Activated CD8-positive, alpha-beta memory T cell treated with anti-CD3 and anti-CD28 coated beads, Interleukin-2, amount 50 U/mL, for 4 hours (primary cell): ENCODE measurements around the gene USP32.
"Not testable (repeated sequence)": the region's sequence is repeated elsewhere in the genome, so short reads cannot be mapped to it uniquely, and the experiment has no call there.

ENCODE experiments used
- DNase-seq: peaks from one replicate; pipeline ENCODE4 v3.0.0-alpha.2; 2020

The USP32 gene

DNA sequence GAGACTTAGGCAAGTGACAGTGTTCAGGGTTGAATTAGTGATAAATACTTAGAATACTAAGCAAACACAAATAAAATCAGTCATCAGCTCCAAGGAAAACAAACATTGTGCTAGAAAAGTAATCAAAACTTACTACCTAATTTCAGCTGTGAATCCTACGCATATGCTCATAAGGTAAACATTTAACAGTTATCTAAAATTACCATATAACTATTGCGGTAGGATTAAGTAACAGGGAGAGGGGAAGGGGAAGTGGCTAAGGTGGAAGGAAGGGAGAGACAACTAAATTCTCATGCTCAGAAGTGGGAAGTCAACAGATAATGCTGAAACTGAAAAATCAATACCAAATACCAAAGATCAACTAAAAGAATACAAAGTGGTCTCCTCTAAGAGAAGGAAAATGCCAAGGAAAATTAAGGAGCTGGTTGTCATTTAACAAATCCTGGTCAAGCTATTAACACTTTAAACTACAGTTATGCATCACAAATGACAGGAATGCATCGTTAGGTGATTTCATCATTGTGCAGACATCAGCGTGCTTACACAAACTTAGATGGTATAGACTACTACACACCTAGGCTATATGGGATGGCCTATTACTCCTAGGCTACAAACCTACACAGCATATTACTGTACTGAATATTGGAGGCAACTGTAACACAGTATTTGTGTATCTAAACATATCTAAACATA, 20.0 kb downstream of the USP32 start:
- no peak for DNase-seq

DNA sequence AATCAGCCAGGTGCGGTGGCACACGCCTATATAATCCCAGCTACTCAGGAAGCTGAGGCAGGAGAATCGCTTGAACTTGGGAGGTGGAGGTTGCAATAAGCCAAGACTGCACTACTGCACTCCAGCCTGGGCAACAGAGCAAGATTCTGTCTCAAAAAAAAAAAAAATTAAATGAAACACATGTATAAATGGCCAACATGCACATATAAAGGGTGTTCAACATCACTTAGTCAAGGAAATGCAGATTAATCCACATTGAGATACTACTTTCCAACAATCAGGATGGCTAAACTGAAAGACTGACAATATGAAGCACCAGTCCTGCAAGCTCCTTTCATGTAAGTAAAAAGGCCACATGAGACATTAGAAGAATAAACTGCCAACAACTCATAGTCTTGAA, 20.5 kb downstream of the USP32 start:
- DNase-seq, result no peak

DNA sequence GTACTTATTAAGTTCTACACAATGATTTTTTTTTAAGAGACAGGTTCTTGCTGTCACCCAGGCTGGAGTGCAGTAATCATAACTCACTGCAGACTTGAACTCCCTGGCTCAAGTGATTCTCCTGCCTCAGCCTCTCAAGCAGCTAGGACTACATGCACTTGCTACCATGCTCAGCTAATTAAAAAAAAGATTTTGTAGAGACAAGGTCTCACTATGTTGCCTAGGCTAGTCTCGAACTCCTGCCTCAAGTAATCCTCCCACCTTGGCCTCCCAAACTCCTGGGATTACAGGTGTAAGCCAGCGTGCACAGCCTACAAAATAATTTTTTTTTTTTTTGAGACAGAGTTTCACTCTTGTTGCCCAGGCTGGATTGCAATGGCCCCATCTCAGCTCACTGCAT, 22.2 kb downstream of the USP32 start:
- no peak for DNase-seq

DNA sequence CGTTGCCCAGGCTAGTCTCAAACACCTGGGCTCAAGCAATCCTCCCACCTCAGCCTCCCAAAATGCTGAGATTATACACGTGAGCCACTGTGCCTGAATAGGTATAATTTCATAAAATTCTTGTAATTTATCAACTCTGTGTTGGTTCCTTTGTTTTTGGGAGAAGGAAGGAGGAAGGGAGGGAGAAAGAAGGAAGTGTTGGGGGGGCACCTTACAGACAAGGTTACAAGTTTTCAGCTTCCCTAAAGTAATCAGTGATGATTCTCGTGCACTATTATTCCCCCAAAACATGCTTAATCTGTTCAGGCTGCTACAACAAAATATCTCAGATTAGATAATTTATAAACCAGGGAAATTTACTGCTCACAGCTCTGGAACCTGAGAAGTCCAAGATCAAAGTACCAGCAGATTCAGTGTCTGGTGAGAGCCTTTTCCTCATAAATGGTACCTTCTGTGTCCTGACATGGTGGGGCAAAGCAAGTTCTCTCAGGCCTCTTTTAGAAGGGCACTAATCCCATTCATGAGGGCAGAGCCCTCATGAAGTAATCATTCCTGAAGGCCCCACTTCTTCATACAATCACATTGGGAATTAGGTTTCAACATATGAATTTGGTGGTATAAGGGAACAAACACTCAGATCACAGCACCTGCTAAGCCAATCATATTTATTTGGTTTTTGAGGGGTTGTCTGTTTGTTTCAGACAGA, 28.1 kb downstream of the USP32 start:
- DNase-seq, result no peak

DNA sequence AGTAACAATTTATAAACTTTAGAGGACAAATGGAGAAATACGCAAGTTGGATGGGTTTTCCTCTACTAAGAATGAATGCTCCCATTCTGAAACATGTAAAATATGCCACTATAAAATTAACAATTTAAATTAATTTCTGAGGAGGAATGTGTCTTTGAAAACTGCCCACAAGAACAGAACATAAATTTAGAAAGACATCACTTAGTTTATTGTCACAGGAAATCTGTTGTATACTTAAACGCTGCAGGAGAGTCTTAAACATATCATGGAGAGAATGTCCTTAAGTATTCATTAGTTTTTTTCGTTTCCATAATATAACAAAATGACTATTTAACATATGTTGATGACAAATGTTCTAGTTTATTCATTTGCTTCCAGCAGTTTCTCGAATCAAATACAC, 29.6 kb downstream of the USP32 start:
- DNase-seq, result no peak

DNA sequence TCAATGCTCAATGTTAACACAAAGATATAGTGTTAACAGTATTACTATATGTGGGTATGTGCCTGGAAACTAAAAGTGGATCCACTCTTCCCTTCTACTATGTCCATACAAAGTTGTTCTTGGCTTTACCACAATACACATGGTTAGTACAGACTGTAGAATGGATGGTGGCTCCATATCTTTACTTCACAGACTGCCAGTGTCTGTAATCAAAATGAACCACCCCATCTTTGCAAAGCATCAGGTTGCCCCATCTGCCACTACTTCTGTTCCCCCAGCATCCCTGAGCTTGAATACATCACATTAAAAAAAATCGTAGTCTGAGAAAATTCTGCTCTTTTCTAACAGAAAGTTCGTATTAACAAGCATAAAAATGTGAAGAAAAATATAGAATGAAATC, 30.0 kb downstream of the USP32 start:
- DNase-seq, result no peak

DNA sequence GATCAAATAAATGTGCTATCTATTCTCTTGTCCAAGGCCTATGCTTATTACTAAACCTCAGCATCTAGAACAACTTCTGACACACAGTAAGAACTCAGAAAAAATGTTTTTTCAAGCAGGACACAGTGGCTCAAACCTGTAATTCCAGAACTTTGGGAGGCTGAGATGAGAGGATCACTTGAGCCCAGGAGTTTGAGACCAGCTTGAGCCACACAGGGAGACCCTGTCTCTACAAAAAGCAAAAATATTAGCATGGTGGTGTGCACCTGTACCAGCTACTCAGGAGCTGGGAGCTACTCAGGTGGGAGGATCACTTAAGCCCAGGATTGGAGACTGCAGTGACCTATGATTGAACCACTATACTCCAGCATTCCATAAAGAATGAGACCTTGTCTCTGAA, 32.5 kb downstream of the USP32 start:
- no peak for DNase-seq

DNA sequence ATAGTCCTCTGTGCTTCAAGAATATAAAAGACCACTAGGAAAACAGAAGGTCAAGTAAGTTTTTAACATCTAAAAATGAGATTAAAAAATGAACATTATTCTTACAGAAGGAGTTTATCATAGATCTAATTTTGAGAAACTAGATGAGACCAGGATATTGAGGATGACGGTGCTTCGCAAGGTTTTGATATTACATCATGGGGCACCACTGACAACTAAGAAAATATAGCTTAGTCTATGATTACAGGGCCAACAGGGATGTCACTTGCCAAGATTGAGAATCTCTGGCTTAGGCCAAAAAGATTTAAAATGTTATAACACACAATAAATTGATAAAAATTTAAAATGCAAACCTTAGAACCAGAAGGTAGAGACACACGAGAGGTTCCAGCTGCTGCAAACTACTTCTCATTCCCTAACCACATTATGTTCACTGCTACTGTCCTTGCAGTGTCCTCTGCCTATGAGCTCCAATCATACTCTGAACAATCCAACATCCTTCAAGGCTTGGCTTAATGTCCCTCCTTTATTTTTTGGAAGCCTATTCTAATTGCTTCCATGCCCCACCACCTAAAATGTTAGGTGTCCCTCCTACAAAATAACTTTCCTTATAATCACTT, 33.2 kb downstream of the USP32 start:
- no peak for DNase-seq

DNA sequence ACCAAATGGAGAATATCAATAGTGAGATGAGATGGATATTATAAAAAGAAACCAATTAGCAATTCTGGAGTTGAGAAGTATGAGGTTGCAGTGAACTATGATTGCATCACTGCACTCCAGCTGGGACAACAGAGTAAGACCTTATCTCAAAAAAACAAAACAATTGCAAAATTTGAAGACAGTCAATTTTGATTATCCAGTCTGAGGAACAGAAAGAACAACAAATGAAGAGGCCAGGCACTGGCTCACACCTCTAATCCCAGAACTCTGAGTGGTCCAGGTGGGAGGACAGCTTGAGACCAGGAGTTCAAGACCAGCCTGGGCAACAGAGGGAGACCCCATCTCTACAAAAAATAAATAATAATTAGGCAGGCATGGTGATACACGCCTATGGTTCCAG, 35.0 kb downstream of the USP32 start:
- no peak for DNase-seq

DNA sequence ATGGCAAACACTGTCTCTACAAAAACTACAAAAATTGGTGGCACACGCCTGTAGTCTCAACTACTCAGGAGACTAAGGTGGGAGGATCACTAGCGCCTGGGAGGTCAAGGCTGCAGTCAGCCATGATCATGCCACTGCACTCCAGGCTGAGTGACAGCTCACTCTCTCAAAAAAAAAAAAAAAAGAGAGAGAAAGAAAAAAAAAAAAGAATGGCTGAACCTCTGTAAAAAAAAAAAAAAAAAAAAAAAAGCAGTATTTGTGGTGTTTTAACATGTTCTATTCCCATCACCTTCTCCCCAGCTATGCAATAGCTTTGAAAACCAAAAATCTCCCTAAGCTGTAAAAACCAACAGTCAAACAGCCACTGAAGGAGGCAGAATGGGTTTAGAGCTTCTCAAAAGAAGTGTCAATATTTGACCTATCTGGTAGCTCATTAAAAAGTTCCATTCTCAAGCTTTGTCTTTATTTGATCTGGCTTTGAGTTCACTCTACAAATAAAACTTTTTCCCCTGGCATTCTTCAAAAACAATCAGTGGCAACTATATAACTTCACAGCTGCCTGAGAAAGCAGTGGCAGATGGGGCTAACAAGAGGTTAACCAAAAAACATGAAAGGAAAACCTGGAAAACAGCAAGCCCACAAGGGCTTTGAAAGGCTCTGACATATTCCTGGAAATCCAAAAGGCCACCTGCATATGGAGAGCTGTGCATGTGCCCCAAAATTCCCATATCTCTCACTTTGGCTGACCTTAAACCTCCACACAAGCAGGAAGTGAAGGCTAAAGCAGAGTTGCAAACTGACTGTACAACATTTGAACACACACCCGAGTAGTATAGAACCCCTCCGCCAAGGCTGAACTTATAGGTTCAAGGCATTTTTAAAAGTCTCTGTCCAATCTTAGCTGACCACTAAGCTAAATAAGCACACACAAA, 36.0 kb downstream of the USP32 start:
- DNase-seq, result no peak

DNA sequence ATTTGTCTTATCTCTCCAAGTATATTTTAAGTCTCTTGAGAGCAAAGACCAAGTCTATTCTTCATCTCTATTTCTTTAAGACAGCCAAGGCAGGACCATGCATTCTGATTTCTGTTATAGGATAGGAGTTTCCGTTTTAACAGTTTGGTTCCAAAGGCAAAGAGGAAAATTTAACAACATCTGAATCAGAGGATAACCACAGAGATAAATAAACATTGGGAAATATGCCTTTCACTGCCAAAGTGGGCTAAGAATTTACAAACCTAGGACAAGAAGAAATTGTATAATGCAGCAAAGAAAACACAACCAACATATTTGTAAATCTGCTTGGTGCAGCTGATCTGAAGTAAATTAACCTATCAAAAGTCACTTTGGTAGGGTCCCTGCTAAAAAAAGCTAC, 37.7 kb downstream of the USP32 start:
- no peak for DNase-seq

DNA sequence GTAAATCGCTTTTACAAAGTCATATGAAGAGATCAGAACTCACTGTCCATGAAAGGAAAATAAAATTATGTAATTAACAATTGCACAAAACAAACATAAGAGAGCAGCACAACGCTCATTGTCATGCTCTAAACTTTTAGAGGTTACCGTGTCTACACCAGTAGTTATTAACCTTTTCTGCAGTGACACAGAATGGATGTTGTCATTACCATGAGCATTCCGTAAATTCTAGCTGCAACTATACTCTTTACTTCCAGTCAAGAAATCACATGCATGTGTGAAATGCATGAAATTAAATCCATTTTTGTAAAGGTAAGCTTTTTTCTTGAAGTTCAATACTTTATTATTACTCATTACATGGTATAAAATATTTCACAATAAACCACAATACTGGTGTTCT, 38.2 kb downstream of the USP32 start:
- no peak for DNase-seq

DNA sequence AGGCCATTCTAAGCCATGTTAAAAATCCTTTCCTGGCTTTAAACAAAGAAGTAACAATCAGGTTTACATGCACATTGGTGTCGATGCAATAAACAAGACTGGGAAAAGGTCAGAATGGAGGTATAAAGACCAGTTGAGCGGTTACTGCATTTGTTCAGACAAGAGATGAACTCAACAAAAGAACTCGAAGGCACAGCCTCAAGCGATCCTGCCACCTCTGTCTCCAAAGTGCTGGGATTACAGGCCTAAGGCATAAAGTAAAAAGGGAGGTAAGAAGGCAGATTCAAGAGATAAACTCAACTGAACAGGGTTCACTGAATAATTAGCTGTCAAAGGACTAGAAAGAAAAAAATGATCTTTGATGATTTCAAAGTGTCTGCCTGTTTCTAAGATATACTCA, 39.4 kb downstream of the USP32 start:
- DNase-seq, result no peak

DNA sequence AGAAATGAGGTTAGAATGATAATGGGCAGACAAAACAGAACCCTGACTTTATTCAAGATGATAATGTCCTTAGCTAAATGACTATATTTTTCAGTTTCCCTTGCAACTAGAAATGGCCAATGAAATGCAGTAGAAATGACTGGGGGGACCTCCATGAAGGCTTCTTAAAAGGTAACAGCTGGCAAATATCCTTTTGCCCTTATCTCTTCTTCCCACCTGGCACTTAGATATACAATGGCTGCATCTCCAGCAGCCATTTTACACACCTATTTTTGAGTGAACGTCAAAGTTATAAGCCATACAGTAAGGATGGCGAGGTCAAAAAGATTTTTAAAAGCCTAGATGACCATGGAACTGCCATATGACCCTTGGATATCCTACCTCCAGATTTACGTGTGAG, 39.9 kb downstream of the USP32 start:
- DNase-seq, result no peak

DNA sequence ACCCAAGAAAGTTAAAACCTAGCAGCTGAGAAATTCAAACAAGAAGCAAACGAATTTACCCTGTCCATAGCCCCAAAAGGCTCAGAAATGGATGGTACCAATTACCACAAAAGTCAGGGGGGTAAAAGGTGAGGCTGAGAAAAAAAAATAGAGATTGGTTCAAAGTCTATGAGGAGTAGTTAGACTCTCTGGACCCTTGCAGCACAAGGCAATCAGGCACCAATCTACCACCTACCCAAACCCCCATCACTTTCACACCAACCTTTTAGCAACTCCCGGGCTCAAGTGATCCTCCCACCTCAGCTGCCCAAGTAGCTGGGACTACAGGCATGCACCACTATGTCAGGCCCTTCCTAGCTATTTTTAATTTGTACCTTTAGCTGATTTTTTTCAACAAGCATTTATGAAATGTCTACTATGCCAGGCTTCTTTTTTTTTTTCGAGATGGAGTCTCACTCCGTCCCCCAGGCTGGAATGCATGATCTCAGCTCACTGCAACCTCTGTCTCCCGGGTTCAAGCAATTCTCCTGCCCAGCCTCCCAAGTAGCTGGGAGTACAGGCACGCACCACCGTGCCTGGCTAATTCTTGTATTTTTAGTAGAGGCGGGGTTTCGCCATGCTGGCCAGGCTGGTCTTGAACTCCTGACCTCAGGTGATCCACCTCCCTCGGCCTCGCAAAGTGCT, 40.8 kb downstream of the USP32 start:
- DNase-seq, result no peak

DNA sequence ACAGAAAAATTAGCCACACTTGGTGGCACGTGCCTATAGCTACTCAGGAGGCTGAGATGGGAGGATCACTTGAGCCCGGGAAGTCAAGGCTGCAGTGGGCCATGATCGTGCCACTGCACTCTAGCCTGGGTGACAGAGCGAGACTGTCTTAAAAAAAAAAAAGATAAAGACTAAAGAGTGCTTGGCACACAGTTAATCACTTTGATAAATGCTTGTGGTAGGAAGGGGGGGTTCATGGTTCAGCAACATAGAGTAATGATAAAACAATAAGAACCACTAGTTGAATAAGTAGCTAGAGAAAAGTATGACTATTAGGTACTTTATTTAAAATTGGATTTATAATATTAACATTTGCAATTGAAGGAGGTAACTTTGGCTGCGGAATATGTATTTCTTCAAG, 43.3 kb downstream of the USP32 start:
- no peak for DNase-seq

DNA sequence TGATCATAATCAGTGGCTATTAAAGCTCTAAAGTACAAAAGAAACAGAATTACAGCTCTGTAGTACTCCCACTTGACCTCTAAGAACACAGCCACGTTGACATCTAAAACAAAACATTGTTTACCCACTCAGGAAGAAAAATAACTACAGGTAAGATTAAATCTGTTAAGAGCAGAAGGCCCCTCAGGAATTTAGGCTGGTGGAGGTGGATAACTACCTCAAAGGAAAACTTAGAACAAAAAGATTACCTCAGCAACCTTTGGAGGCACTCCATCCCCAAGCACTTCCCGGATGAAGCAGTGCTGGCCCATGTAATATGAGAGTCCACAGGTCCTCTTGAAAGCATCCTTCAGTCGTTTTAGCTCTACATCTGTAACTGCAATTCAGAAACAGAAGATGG, 46.7 kb downstream of the USP32 start:
- no peak for DNase-seq

DNA sequence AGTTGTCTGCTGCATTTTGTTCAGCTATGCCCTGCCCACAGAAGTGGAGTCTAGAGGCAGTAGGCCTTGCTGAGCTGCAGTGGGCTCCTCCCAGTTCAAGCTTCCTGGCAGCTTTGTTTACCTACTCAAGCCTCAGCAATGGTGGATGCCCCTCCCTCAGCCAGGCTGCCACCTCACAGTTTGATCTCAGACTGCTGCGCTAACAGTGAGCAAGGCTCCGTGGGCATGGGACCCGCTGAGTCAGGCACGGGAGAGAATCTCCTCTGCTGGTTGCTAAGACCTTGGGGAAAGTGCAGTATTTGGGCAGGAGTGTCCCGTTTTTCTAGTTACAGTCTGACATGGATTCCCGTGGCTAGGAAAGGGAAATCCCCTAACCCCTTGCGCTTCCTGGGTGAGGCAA, 49.4 kb downstream of the USP32 start:
- DNase-seq, result not testable (repeated sequence)

DNA sequence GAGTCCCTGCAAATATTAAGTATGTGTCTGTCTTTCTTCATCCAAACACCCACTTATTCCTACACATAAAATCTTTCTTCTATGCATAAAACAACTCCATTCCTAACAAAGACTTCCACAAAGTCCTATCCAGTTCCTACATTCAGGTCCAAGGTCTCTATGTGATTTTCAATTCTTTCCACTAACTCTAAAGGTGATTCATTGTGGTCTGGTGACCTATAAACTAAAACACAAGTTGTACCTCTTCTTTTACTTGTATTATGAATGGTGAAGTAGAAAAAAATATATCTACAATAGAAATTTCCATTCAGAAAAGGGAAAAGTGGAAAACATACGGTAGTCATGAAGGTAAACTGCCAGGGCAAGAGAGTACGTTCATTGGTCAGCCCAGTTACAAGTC, 56.6 kb downstream of the USP32 start:
- no peak for DNase-seq

DNA sequence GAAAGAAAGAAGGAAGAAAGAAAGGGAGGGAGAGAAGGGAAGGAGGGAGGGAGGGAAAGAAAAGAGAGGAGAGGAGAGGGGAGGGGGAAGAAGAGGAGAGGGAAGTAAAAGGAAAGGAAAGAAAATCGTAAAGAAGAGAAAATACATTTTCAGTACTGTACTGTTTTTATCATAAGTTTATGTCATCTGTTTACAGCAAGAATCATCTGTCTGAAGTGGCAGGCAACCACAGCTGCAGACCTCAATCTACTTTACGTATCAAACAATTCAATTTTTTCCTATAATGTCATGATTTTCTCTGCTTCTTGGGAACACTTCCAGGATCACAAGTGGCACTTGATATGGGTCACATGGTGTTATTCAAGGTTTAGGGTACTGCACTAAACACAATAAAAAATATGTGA, 58.3 kb downstream of the USP32 start:
- DNase-seq, result no peak

DNA sequence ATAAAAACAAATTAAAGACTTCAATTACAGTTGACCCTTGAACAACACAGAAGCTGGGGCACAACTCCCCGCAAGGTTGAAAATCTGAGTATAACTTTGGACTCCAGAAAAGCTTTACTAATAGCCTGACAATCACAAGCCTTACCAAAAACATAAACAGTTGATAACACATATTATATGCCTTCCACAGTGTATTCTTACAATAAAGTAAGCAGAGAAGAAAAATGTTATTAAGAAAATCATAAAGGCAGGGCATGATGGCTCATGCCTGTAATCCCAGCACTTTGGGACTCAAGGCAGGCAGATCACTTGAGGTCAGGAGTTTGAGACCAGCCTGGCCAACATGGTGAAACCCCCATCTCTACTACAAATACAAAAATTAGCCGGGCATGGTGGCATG, 58.9 kb downstream of the USP32 start:
- not testable (repeated sequence) for DNase-seq

DNA sequence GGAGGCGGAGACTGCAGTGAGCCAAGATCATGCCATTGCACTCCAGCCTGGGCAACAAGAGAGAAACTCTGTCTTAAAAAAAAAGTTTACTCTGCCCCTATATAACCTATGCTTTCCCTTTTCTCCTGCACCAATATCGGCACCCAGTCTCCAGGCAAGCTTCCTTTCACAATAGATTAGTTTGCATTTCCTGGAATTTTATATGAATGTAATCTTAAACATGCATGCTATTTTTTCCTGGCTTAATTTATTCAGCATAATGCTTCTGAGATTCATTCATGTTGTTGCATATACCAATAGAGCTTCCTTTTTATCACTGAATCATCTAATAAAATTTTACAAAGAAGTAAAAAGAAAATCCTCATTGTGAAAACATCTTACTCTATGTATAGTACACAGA, 59.4 kb downstream of the USP32 start:
- DNase-seq, result no peak

DNA sequence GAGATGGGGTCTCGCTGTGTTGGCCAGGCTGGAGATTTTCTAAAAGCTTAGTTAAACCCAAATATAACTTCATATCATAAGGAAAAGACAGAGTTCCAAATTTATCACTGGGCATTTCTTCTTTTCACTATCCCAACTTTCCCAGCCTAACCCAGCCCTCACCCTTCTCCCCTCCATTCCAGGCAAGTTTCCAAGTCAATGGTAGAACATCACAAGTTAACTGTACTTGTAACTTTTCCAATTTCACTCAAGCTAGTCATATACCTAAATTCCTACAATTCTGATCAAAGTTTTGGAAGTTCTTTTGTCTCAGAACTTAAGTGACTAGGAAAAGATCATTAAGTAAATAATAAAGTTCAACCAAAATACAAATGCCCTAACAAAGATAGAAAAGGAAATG, 61.2 kb downstream of the USP32 start:
- DNase-seq, result no peak
